ENCODE measurements around the gene IMMP2L. TPM values are rescaled to one million over a fixed set of nuclear protein-coding genes. Genes with fewer than 3 reads are reported as not detected.

The IMMP2L gene
- total RNA-seq, 2 donors from 2014 or later: 7.3 to 7.7 TPM

DNA sequence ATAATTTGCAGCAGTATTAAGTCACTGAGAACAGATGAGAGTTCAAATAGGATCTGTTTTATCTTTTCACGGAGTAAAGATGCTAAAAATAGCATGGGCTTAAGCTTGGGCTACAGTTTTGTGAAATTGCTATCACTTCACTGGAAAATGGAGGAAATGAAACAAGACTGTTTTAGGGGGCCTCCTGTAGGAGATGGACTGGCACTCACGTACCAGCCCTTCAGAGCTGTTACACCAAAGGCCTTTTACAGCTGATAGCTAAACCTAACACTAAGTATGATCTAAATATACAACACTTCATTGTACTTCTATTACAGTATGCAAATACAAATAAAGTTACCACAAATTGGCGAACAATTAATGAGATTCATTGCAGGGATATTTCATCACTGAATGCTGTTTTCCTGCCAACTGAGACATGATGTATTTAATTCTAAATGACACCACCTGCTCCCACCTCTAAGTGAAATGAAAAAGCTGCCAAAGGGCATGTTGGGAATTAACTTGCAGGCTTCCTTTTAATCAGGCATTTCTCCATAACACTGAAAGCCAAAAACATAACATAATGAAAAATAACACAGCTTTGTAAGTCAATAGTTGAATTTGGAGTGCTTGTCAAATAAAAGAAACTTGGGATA lies 775.8 kb downstream of the IMMP2L start:
- Histone ChIP-seq H3K36me3 (no peaks in the 10 kb centered on the region), H3K27me3 (no peaks in the 10 kb centered on the region), H3K4me3 (no peak overlapping the region), H3K9me3 (no peaks in the 10 kb centered on the region), H3K27ac (no peak overlapping the region), H3K4me1 (peaks cover 0 to 11% of the 10 kb centered on the region in 2 donors)
- TF ChIP-seq, protein P1, sequence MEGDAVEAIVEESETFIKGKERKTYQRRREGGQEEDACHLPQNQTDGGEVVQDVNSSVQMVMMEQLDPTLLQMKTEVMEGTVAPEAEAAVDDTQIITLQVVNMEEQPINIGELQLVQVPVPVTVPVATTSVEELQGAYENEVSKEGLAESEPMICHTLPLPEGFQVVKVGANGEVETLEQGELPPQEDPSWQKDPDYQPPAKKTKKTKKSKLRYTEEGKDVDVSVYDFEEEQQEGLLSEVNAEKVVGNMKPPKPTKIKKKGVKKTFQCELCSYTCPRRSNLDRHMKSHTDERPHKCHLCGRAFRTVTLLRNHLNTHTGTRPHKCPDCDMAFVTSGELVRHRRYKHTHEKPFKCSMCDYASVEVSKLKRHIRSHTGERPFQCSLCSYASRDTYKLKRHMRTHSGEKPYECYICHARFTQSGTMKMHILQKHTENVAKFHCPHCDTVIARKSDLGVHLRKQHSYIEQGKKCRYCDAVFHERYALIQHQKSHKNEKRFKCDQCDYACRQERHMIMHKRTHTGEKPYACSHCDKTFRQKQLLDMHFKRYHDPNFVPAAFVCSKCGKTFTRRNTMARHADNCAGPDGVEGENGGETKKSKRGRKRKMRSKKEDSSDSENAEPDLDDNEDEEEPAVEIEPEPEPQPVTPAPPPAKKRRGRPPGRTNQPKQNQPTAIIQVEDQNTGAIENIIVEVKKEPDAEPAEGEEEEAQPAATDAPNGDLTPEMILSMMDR (IDR thresholded peaks at IDR 0.05): no peak
- no peak for DNase-seq (ENCODE audit: low spot score)

DNA sequence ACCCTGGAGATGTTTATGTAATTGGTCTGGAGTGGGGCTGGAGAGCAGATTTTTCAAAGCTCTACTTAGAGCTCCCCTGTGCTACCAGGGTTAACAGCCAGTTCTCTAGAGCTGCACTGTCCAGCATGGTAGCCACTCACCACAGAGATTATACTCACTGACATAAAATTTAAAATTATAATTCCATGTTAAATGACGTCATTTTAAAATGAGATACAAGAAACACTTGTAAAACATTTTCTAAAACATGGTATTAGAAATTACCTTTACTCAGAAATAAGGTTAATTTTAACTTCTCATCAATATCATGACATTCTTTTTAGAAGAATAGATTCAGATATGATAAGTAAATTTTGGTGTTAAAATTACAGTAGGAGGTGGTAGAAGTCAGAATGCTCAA lies 777.5 kb downstream of the IMMP2L start:
- Histone ChIP-seq H3K4me1 (peaks cover 0 to 11% of the 10 kb centered on the region in 2 donors), H3K4me3 (no peak overlapping the region), H3K36me3 (no peaks in the 10 kb centered on the region), H3K27ac (no peak overlapping the region), H3K27me3 (no peaks in the 10 kb centered on the region), H3K9me3 (no peaks in the 10 kb centered on the region)
- TF ChIP-seq, protein P1 (IDR thresholded peaks at IDR 0.05): no peak
- DNase-seq (ENCODE audit: low spot score): no peak

DNA sequence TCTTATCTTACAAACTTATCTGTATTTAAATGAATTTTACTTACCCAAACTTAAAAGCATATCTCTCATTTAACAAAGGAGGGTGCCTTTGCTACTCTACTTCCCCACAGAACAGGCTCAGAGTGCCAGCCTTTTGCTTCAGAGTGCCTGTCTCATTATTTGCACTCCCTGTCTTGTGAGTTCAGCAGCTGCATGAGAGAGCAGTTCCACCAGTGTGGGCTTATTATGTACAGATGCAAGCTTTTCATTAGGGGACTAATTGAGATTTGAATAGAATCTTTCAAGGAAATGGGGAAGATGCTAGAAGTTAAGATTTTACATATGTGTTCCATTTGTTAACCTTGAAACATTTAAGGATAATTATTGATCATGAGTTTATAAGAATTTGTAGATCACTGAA lies 781.6 kb downstream of the IMMP2L start:
- Histone ChIP-seq H3K4me1 (no peaks in the 10 kb centered on the region), H3K36me3 (no peaks in the 10 kb centered on the region), H3K27me3 (no peaks in the 10 kb centered on the region), H3K9me3 (no peaks in the 10 kb centered on the region), H3K27ac (no peak overlapping the region), H3K4me3 (no peak overlapping the region)
- DNase-seq (ENCODE audit: low spot score): no peak
- TF ChIP-seq, protein P1 (IDR thresholded peaks at IDR 0.05): no peak

DNA sequence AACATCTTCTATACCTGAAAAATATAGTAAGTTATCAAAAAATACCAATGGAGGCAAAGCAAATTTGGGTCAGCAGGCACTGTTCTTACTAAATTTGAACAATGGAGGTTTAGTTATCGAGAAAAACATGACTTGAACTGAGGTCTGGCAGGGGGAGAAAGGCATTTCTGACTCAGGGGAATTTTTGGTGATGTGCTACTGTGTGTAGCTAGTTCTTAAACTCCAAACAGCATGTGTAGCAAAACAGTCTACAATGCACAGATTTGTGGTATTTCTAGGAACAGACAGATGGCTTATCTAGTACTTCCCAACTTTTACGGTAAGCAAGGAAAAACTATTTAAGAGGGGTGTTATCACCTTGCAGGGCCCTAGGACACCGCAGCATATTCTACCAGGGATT lies 783.0 kb downstream of the IMMP2L start:
- H3K4me3 ChIP-seq: no peak overlapping the region
- H3K27ac ChIP-seq: no peak overlapping the region
- no peaks in the 10 kb centered on the region for H3K9me3 ChIP-seq
- DNase-seq (ENCODE audit: low spot score): no peak
- no peaks in the 10 kb centered on the region for H3K4me1 ChIP-seq
- no peaks in the 10 kb centered on the region for H3K36me3 ChIP-seq
- TF ChIP-seq, protein P1 (IDR thresholded peaks at IDR 0.05): no peak
- no peaks in the 10 kb centered on the region for H3K27me3 ChIP-seq

DNA sequence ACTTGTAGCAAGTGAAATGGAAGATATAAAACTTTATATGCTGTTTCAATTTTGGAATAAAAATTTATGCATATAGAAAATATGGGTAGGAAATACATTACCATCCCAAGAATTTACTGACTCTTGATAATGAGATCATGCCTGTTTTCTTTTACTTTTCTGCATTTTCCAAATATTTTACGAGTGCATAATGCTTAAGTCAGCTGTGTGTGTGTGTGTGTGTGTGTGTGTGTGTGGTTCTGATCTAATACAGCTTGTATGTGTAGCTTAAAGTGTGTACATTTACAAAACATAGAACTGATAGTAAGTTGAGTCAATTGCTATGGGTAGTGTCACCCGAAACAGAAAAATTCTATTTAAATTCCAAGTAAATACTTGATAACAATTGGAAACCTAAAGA lies 787.2 kb downstream of the IMMP2L start:
- DNase-seq (ENCODE audit: low spot score): no peak
- Histone ChIP-seq H3K9me3 (no peaks in the 10 kb centered on the region), H3K27me3 (no peaks in the 10 kb centered on the region), H3K27ac (no peak overlapping the region), H3K4me3 (no peak overlapping the region), H3K4me1 (no peaks in the 10 kb centered on the region), H3K36me3 (no peaks in the 10 kb centered on the region)
- TF ChIP-seq, protein P1 (IDR thresholded peaks at IDR 0.05): no peak

DNA sequence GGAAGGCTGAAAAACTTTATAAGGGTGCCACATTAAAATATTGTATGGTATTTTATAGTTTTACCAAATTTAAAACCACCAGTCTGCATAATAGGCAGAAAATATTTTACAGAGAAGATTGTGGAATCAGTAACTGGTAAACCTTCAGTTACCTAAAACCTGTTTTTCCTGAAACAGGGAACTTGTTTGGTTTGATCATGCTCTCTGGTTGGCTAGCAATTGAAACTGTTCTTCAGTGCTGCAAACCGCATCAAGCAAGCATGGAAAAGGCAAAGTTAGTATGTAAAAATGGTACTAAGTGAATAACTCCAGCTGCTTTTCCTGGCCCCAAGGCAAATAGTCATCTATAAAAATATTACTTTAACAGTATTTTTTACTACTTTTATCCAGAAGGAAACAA lies 788.2 kb downstream of the IMMP2L start:
- TF ChIP-seq, protein P1 (IDR thresholded peaks at IDR 0.05): no peak
- H3K27ac ChIP-seq: no peak overlapping the region
- no peak overlapping the region for H3K4me3 ChIP-seq
- no peaks in the 10 kb centered on the region for H3K36me3 ChIP-seq
- DNase-seq (ENCODE audit: low spot score): no peak
- no peaks in the 10 kb centered on the region for H3K27me3 ChIP-seq
- H3K4me1 ChIP-seq: no peaks in the 10 kb centered on the region
- H3K9me3 ChIP-seq: no peaks in the 10 kb centered on the region

All from right atrium auricular region (tissue), 2 donors.